Loucy (cell line): ENCODE measurements around the gene SYT6.

Source experiments
- EZH2phosphoT487 ChIP-seq: fragments of 200-600 bp; IDR thresholded peaks from 2 replicates; pipeline ENCODE4 v1.6.1; 2018; ENCODE audit warnings: antibody characterized with exemption, mild to moderate bottlenecking, moderate library complexity, borderline replicate concordance
- TF ChIP-seq, protein P1 (sequence below): fragments of 200-600 bp; sonication (generic); conservative IDR thresholded peaks from 2 replicates; pipeline ENCODE4 v1.5.1; 2014; ENCODE audit warnings: mild to moderate bottlenecking, antibody characterized with exemption, low read length

DNA sequence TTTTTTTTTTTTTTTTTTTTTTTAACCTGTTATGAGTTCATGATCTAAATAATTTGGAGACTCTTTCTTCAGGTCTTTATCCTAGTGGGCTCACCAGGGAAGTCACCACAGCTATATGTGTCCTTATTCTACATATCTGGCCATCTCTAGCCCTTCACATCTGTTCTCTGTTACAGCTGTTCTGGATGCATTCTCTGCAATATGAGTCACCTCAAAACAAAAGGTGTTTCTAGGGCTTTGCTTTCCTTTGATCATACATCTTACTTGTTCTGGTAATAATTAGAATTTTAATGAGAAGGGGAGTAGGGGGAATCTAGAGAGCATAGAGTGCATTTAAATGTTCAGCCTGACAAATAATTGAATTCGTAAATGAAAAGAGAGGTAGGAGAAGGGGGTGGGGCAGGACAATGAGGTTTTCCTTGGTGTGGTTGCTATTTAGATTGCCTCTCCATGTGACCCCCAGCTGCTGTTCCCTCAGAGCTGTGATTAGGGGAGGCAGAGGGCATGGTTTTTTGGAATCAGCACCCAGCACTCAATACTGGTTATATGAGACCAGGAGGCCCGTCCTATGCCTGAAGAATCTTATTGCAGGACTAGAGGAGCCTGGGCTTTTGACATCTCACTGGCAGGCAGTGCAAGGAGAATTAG is 8.0 kb downstream of the SYT6 start:
- TF ChIP-seq, protein P1, sequence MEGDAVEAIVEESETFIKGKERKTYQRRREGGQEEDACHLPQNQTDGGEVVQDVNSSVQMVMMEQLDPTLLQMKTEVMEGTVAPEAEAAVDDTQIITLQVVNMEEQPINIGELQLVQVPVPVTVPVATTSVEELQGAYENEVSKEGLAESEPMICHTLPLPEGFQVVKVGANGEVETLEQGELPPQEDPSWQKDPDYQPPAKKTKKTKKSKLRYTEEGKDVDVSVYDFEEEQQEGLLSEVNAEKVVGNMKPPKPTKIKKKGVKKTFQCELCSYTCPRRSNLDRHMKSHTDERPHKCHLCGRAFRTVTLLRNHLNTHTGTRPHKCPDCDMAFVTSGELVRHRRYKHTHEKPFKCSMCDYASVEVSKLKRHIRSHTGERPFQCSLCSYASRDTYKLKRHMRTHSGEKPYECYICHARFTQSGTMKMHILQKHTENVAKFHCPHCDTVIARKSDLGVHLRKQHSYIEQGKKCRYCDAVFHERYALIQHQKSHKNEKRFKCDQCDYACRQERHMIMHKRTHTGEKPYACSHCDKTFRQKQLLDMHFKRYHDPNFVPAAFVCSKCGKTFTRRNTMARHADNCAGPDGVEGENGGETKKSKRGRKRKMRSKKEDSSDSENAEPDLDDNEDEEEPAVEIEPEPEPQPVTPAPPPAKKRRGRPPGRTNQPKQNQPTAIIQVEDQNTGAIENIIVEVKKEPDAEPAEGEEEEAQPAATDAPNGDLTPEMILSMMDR: no peak
- TF ChIP-seq EZH2phosphoT487: no peak
